Measurements from ENCODE around the gene SPHK2.

GRCh38 chr19:48595833-48596232 lies 23.5 kb upstream of the SPHK2 start:
- TF ChIP-seq CTCF (IDR thresholded peaks at IDR 0.05) (no peak), POLR2A (IDR thresholded peaks at IDR 0.05) (no peak)
